SU-DHL-6 (cell line): ENCODE data around the gene PTPRA.

Experiments used
- H2AFZ ChIP-seq: fragments of 200-600 bp; sonication (generic); 2 replicates; pipeline ENCODE4 v1.6.1; 2014; ENCODE audit warnings: low read depth, mild to moderate bottlenecking, moderate library complexity, mixed read lengths, antibody characterized with exemption, low read length; ENCODE audit not compliant: severe bottlenecking
- H3F3A ChIP-seq: fragments of 200-600 bp; shearing (Covaris generic); 2 replicates; pipeline ENCODE4 v1.6.0; 2016; ENCODE audit warnings: antibody characterized with exemption, mild to moderate bottlenecking; ENCODE audit not compliant: insufficient read depth
- H3K27ac ChIP-seq: fragments of 200-600 bp; sonication (generic); 2 replicates; pipeline ENCODE4 v1.5.1; 2016; ENCODE audit warnings: low read depth, mild to moderate bottlenecking, low read length, moderate library complexity, mixed read lengths
- H3K27me3 ChIP-seq: fragments of 200-600 bp; sonication (generic), shearing (Covaris generic); 2 replicates; pipeline ENCODE4 v1.6.0; 2014; ENCODE audit warnings: mild to moderate bottlenecking, low read length
- H3K36me3 ChIP-seq: fragments of 200-600 bp; sonication (generic); 2 replicates; pipeline ENCODE4 v1.6.1; 2014; ENCODE audit warnings: mild to moderate bottlenecking, low read length, mixed read lengths
- H3K4me2 ChIP-seq: fragments of 300-600, 200-600 bp; shearing (Covaris generic), sonication (generic); 2 replicates; pipeline ENCODE4 v1.6.0; 2014; ENCODE audit warnings: low read length, low read depth, mild to moderate bottlenecking; ENCODE audit not compliant: poor library complexity, severe bottlenecking
- H3K4me3 ChIP-seq: fragments of 200-600 bp; sonication (generic); 2 replicates; pipeline ENCODE4 v1.5.1; 2014; ENCODE audit warnings: antibody characterized with exemption, low read length, mild to moderate bottlenecking, mixed read lengths; ENCODE audit not compliant: insufficient read depth, poor library complexity, severe bottlenecking
- H3K79me2 ChIP-seq: fragments of 200-600 bp; sonication (generic); 2 replicates; pipeline ENCODE4 v1.6.1; 2014; ENCODE audit warnings: mild to moderate bottlenecking, low read length, moderate library complexity; ENCODE audit not compliant: insufficient read depth
- H3K9ac ChIP-seq: fragments of 200-600 bp; sonication (generic); 2 replicates; pipeline ENCODE4 v1.7.0; 2014; ENCODE audit warnings: mild to moderate bottlenecking, low read length
- H3K9me2 ChIP-seq: fragments of 200-600 bp; sonication (generic); replicated peaks from 2 replicates; pipeline ENCODE4 v1.6.1; 2014; ENCODE audit warnings: low read length; ENCODE audit not compliant: insufficient read depth
- H3K9me3 ChIP-seq: fragments of 200-600 bp; sonication (generic); 2 replicates; pipeline ENCODE4 v1.6.1; 2014; ENCODE audit warnings: low read length, mixed read lengths; ENCODE audit not compliant: insufficient read depth
- H4K20me1 ChIP-seq: fragments of 200-600 bp; sonication (generic); 2 replicates; pipeline ENCODE4 v1.6.1; 2014; ENCODE audit warnings: low read depth, mild to moderate bottlenecking, antibody characterized with exemption, low read length, moderate library complexity, mixed read lengths
- CTCF ChIP-seq: fragments of 200-600 bp; sonication (generic); IDR thresholded peaks from one replicate; pipeline ENCODE4 v1.5.1; 2017; ENCODE audit warnings: antibody characterized with exemption, mild to moderate bottlenecking, low read length, moderate library complexity; ENCODE audit not compliant: insufficient read depth, poor library complexity, severe bottlenecking
- EZH2phosphoT487 ChIP-seq: fragments of 200-600 bp; sonication (generic), shearing (Covaris generic); conservative IDR thresholded peaks from 2 replicates; pipeline ENCODE4 v1.6.1; 2018; ENCODE audit warnings: mild to moderate bottlenecking, antibody characterized with exemption, low read length, moderate library complexity, mixed read lengths

PTPRA gene

GRCh38 chr20:3077618-3078134 lies 204.4 kb downstream of the PTPRA start:
- Histone ChIP-seq H4K20me1 (no peaks in the 10 kb centered on the region), H3K9me3 (no peaks in the 10 kb centered on the region), H3K36me3 (no peaks in the 10 kb centered on the region), H3K4me2 (no peak overlapping the region), H2AFZ (no peak overlapping the region), H3K79me2 (no peaks in the 10 kb centered on the region), H3K9ac (no peak overlapping the region), H3K9me2 (no peaks in the 10 kb centered on the region), H3F3A (no peaks in the 10 kb centered on the region), H3K27ac (no peak overlapping the region), H3K27me3 (no peaks in the 10 kb centered on the region), H3K4me3 (no peak overlapping the region)
- TF ChIP-seq CTCF (no peak), EZH2phosphoT487 (no peak)

GRCh38 chr20:3080939-3081388 lies 207.7 kb downstream of the PTPRA start:
- no peak overlapping the region for H3K4me2 ChIP-seq
- no peak overlapping the region for H3K27ac ChIP-seq

GRCh38 chr20:3081641-3082040 lies 208.4 kb downstream of the PTPRA start:
- Histone ChIP-seq H3K9me2 (no peaks in the 10 kb centered on the region), H3K36me3 (no peaks in the 10 kb centered on the region), H4K20me1 (no peaks in the 10 kb centered on the region), H3K9me3 (no peaks in the 10 kb centered on the region), H3K79me2 (no peaks in the 10 kb centered on the region), H3K27me3 (no peaks in the 10 kb centered on the region), H3K9ac (no peak overlapping the region), H3F3A (no peaks in the 10 kb centered on the region), H3K27ac (no peak overlapping the region), H3K4me2 (no peak overlapping the region), H3K4me3 (no peak overlapping the region), H2AFZ (no peak overlapping the region)
- no peak for TF ChIP-seq EZH2phosphoT487
- no peak for TF ChIP-seq CTCF

More at GRCh38 chr20:3080939-3081388, 207.7 kb downstream of the PTPRA start:
- Histone ChIP-seq H4K20me1 (no peaks in the 10 kb centered on the region), H3K36me3 (no peaks in the 10 kb centered on the region), H3K79me2 (no peaks in the 10 kb centered on the region), H3K9ac (no peak overlapping the region), H3F3A (no peaks in the 10 kb centered on the region), H3K9me3 (no peaks in the 10 kb centered on the region), H3K27me3 (no peaks in the 10 kb centered on the region), H3K4me3 (no peak overlapping the region), H3K9me2 (no peaks in the 10 kb centered on the region), H2AFZ (no peak overlapping the region)
- TF ChIP-seq CTCF (no peak), EZH2phosphoT487 (no peak)
